ENCODE measurements around the gene SWT1.

DNA sequence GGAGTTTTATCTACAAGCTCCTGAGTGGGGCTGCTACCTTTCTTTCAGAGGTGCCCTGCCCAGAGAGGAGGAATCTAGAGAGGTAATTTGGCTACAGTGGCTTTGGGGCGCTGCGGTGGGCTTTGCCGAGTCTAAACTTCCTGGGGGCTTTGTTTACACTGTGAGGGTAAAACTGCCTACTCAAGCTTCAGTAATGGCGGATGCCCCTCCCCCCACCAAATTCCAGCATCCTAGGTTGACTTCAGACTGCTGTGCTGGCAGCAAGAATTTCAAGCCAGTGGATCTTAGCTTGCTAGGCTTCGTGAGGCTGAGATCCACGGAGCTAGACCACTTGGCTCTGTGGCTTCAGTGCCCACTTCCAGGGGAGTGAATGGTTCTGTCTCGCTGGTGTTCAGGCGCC is 43.9 kb downstream of the SWT1 start:
- TF ChIP-seq SNAI2 (CRISPR knock-in tag; IDR thresholded peaks at IDR 0.05) (no peak), TOX (CRISPR knock-in tag; IDR thresholded peaks at IDR 0.05; ENCODE audit: borderline replicate concordance) (no peak), PPARA (CRISPR knock-in tag; IDR thresholded peaks at IDR 0.05; ENCODE audit: borderline replicate concordance) (no peak), ZFP30 (CRISPR knock-in tag; IDR thresholded peaks at IDR 0.05) (no peak), RARB (CRISPR knock-in tag; IDR thresholded peaks at IDR 0.05) (no peak), ZFP3 (CRISPR knock-in tag; IDR thresholded peaks at IDR 0.05) (no peak), GLIS3 (CRISPR knock-in tag; IDR thresholded peaks at IDR 0.05) (no peak), ZNF70 (CRISPR knock-in tag; IDR thresholded peaks at IDR 0.05) (no peak), ZNF565 (CRISPR knock-in tag; conservative IDR thresholded peaks at IDR 0.05; ENCODE audit: low read depth) (no peak), CSDC2 (CRISPR knock-in tag; IDR thresholded peaks at IDR 0.05) (no peak), TCF4 (CRISPR knock-in tag; IDR thresholded peaks at IDR 0.05; ENCODE audit: borderline replicate concordance) (no peak)
- TF ChIP-seq, protein P1, sequence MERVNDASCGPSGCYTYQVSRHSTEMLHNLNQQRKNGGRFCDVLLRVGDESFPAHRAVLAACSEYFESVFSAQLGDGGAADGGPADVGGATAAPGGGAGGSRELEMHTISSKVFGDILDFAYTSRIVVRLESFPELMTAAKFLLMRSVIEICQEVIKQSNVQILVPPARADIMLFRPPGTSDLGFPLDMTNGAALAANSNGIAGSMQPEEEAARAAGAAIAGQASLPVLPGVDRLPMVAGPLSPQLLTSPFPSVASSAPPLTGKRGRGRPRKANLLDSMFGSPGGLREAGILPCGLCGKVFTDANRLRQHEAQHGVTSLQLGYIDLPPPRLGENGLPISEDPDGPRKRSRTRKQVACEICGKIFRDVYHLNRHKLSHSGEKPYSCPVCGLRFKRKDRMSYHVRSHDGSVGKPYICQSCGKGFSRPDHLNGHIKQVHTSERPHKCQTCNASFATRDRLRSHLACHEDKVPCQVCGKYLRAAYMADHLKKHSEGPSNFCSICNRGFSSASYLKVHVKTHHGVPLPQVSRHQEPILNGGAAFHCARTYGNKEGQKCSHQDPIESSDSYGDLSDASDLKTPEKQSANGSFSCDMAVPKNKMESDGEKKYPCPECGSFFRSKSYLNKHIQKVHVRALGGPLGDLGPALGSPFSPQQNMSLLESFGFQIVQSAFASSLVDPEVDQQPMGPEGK (CRISPR knock-in tag; IDR thresholded peaks at IDR 0.05; ENCODE audit: borderline replicate concordance) = no peak
- TF ChIP-seq, protein P2, sequence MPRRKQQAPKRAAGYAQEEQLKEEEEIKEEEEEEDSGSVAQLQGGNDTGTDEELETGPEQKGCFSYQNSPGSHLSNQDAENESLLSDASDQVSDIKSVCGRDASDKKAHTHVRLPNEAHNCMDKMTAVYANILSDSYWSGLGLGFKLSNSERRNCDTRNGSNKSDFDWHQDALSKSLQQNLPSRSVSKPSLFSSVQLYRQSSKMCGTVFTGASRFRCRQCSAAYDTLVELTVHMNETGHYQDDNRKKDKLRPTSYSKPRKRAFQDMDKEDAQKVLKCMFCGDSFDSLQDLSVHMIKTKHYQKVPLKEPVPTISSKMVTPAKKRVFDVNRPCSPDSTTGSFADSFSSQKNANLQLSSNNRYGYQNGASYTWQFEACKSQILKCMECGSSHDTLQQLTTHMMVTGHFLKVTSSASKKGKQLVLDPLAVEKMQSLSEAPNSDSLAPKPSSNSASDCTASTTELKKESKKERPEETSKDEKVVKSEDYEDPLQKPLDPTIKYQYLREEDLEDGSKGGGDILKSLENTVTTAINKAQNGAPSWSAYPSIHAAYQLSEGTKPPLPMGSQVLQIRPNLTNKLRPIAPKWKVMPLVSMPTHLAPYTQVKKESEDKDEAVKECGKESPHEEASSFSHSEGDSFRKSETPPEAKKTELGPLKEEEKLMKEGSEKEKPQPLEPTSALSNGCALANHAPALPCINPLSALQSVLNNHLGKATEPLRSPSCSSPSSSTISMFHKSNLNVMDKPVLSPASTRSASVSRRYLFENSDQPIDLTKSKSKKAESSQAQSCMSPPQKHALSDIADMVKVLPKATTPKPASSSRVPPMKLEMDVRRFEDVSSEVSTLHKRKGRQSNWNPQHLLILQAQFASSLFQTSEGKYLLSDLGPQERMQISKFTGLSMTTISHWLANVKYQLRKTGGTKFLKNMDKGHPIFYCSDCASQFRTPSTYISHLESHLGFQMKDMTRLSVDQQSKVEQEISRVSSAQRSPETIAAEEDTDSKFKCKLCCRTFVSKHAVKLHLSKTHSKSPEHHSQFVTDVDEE (CRISPR knock-in tag; IDR thresholded peaks at IDR 0.05) = no peak
- TF ChIP-seq, protein P3, sequence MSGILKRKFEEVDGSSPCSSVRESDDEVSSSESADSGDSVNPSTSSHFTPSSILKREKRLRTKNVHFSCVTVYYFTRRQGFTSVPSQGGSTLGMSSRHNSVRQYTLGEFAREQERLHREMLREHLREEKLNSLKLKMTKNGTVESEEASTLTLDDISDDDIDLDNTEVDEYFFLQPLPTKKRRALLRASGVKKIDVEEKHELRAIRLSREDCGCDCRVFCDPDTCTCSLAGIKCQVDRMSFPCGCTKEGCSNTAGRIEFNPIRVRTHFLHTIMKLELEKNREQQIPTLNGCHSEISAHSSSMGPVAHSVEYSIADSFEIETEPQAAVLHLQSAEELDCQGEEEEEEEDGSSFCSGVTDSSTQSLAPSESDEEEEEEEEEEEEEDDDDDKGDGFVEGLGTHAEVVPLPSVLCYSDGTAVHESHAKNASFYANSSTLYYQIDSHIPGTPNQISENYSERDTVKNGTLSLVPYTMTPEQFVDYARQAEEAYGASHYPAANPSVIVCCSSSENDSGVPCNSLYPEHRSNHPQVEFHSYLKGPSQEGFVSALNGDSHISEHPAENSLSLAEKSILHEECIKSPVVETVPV (CRISPR knock-in tag; IDR thresholded peaks at IDR 0.05) = no peak

All from SK-N-SH treated with all-trans-retinoic acid at 6 μM for 48 hours (cell line).